ENCODE measurements around the gene MCF2L.

Gene MCF2L

GRCh38 chr13:113090806-113091205 is 121.8 kb downstream of the MCF2L start:
- Histone ChIP-seq H3K27me3 (ENCODE audit: control insufficient read depth, insufficient read depth, low read length) (no peaks in the 10 kb centered on the region), H3K9me3 (ENCODE audit: control insufficient read depth, insufficient read depth, low read depth, low read length) (no peaks in the 10 kb centered on the region), H3K27ac (ENCODE audit: low read depth, low read length) (no peak overlapping the region), H3K4me3 (ENCODE audit: low read depth, low read length) (no peak overlapping the region), H3K4me1 (ENCODE audit: control insufficient read depth, insufficient read depth, low read length) (peaks cover 13% of the 10 kb centered on the region), H3K36me3 (ENCODE audit: control insufficient read depth, insufficient read depth, low read length) (peaks cover 5% of the 10 kb centered on the region; the same call in 1 of the 2 replicates), H3K9ac (ENCODE audit: low read length) (no peak overlapping the region)

GRCh38 chr13:113091211-113091771 is 122.3 kb downstream of the MCF2L start:
- peaks cover 5% of the 10 kb centered on the region; the same call in 1 of the 2 replicates for H3K36me3 ChIP-seq (ENCODE audit: control insufficient read depth, insufficient read depth, low read length)
- H3K4me1 ChIP-seq (ENCODE audit: control insufficient read depth, insufficient read depth, low read length) = peaks cover 13% of the 10 kb centered on the region
- no peaks in the 10 kb centered on the region for H3K9me3 ChIP-seq (ENCODE audit: control insufficient read depth, insufficient read depth, low read depth, low read length)
- H3K4me3 ChIP-seq (ENCODE audit: low read depth, low read length) = no peak overlapping the region
- H3K9ac ChIP-seq (ENCODE audit: low read length) = no peak overlapping the region
- no peaks in the 10 kb centered on the region for H3K27me3 ChIP-seq (ENCODE audit: control insufficient read depth, insufficient read depth, low read length)
- H3K27ac ChIP-seq (ENCODE audit: low read depth, low read length) = no peak overlapping the region

GRCh38 chr13:113091891-113092775 is 123.1 kb downstream of the MCF2L start:
- Histone ChIP-seq H3K4me3 (ENCODE audit: low read depth, low read length) (no peak overlapping the region), H3K27ac (ENCODE audit: low read depth, low read length) (no peak overlapping the region), H3K36me3 (ENCODE audit: control insufficient read depth, insufficient read depth, low read length) (peaks cover 5% of the 10 kb centered on the region; the same call in 1 of the 2 replicates), H3K4me1 (ENCODE audit: control insufficient read depth, insufficient read depth, low read length) (peaks cover 13% of the 10 kb centered on the region), H3K9ac (ENCODE audit: low read length) (no peak overlapping the region), H3K9me3 (ENCODE audit: control insufficient read depth, insufficient read depth, low read depth, low read length) (no peaks in the 10 kb centered on the region), H3K27me3 (ENCODE audit: control insufficient read depth, insufficient read depth, low read length) (no peaks in the 10 kb centered on the region)

GRCh38 chr13:113092776-113093579 is 124.0 kb downstream of the MCF2L start:
- 0 out of 2 replicates have a peak, but pooled peaks cover 2% of the 10 kb centered on the region for H3K36me3 ChIP-seq (ENCODE audit: control insufficient read depth, insufficient read depth, low read length)
- H3K9me3 ChIP-seq (ENCODE audit: control insufficient read depth, insufficient read depth, low read depth, low read length) = no peaks in the 10 kb centered on the region
- H3K27me3 ChIP-seq (ENCODE audit: control insufficient read depth, insufficient read depth, low read length) = no peaks in the 10 kb centered on the region
- H3K27ac ChIP-seq (ENCODE audit: low read depth, low read length) = no peak overlapping the region
- H3K4me1 ChIP-seq (ENCODE audit: control insufficient read depth, insufficient read depth, low read length) = peaks cover 13% of the 10 kb centered on the region
- no peak overlapping the region for H3K9ac ChIP-seq (ENCODE audit: low read length)
- H3K4me3 ChIP-seq (ENCODE audit: low read depth, low read length) = no peak overlapping the region

GRCh38 chr13:113093580-113094409 is 124.8 kb downstream of the MCF2L start:
- H3K9ac ChIP-seq (ENCODE audit: low read length) = no peak overlapping the region
- no peak overlapping the region for H3K27ac ChIP-seq (ENCODE audit: low read depth, low read length)
- H3K4me1 ChIP-seq (ENCODE audit: control insufficient read depth, insufficient read depth, low read length) = peaks cover 13% of the 10 kb centered on the region
- H3K27me3 ChIP-seq (ENCODE audit: control insufficient read depth, insufficient read depth, low read length) = no peaks in the 10 kb centered on the region
- 0 out of 2 replicates have a peak, but pooled peaks cover under 1% of the 10 kb centered on the region for H3K36me3 ChIP-seq (ENCODE audit: control insufficient read depth, insufficient read depth, low read length)
- H3K4me3 ChIP-seq (ENCODE audit: low read depth, low read length) = no peak overlapping the region
- H3K9me3 ChIP-seq (ENCODE audit: control insufficient read depth, insufficient read depth, low read depth, low read length) = no peaks in the 10 kb centered on the region

GRCh38 chr13:113094410-113094800 is 125.4 kb downstream of the MCF2L start:
- no peaks in the 10 kb centered on the region for H3K27me3 ChIP-seq (ENCODE audit: control insufficient read depth, insufficient read depth, low read length)
- H3K9ac ChIP-seq (ENCODE audit: low read length) = no peak overlapping the region
- H3K4me3 ChIP-seq (ENCODE audit: low read depth, low read length) = no peak overlapping the region
- peaks cover 13% of the 10 kb centered on the region for H3K4me1 ChIP-seq (ENCODE audit: control insufficient read depth, insufficient read depth, low read length)
- no peaks in the 10 kb centered on the region for H3K36me3 ChIP-seq (ENCODE audit: control insufficient read depth, insufficient read depth, low read length)
- no peak overlapping the region for H3K27ac ChIP-seq (ENCODE audit: low read depth, low read length)
- no peaks in the 10 kb centered on the region for H3K9me3 ChIP-seq (ENCODE audit: control insufficient read depth, insufficient read depth, low read depth, low read length)

GRCh38 chr13:113095146-113096051 is 126.4 kb downstream of the MCF2L start:
- H3K9me3 ChIP-seq (ENCODE audit: control insufficient read depth, insufficient read depth, low read depth, low read length) = no peaks in the 10 kb centered on the region
- H3K27ac ChIP-seq (ENCODE audit: low read depth, low read length) = no peak overlapping the region
- no peak overlapping the region for H3K4me3 ChIP-seq (ENCODE audit: low read depth, low read length)
- no peaks in the 10 kb centered on the region for H3K36me3 ChIP-seq (ENCODE audit: control insufficient read depth, insufficient read depth, low read length)
- H3K9ac ChIP-seq (ENCODE audit: low read length) = no peak overlapping the region
- peaks cover 7% of the 10 kb centered on the region; the same call in 1 of the 2 replicates for H3K4me1 ChIP-seq (ENCODE audit: control insufficient read depth, insufficient read depth, low read length)
- no peaks in the 10 kb centered on the region for H3K27me3 ChIP-seq (ENCODE audit: control insufficient read depth, insufficient read depth, low read length)

GRCh38 chr13:113096052-113096744 is 127.2 kb downstream of the MCF2L start:
- Histone ChIP-seq H3K4me1 (ENCODE audit: control insufficient read depth, insufficient read depth, low read length) (no peaks in the 10 kb centered on the region), H3K9me3 (ENCODE audit: control insufficient read depth, insufficient read depth, low read depth, low read length) (no peaks in the 10 kb centered on the region), H3K27ac (ENCODE audit: low read depth, low read length) (no peak overlapping the region; the same call in 1 of the 2 replicates), H3K36me3 (ENCODE audit: control insufficient read depth, insufficient read depth, low read length) (no peaks in the 10 kb centered on the region), H3K27me3 (ENCODE audit: control insufficient read depth, insufficient read depth, low read length) (no peaks in the 10 kb centered on the region), H3K9ac (ENCODE audit: low read length) (no peak overlapping the region), H3K4me3 (ENCODE audit: low read depth, low read length) (no peak overlapping the region)

- H3K9me3 ChIP-seq (ENCODE audit: control insufficient read depth, insufficient read depth, low read depth, low read length) = no peaks in the 10 kb centered on the region
- no peak overlapping the region for H3K4me3 ChIP-seq (ENCODE audit: low read depth, low read length)
- no peaks in the 10 kb centered on the region for H3K36me3 ChIP-seq (ENCODE audit: control insufficient read depth, insufficient read depth, low read length)
- no peaks in the 10 kb centered on the region for H3K27me3 ChIP-seq (ENCODE audit: control insufficient read depth, insufficient read depth, low read length)
- no peaks in the 10 kb centered on the region for H3K4me1 ChIP-seq (ENCODE audit: control insufficient read depth, insufficient read depth, low read length)
- H3K9ac ChIP-seq (ENCODE audit: low read length) = no peak overlapping the region
- H3K27ac ChIP-seq (ENCODE audit: low read depth, low read length) = no peak overlapping the region
These were observed 127.8 kb downstream of the MCF2L start for GRCh38 chr13:113096745-113097305.
